ENCODE data around the gene LHPP. TPM values are rescaled to one million over a fixed set of nuclear protein-coding genes. Genes with fewer than 3 reads are reported as not detected.

LHPP gene
- total RNA-seq, 1 experiment from 2014 or later, result 3.7 TPM

- TF ChIP-seq, protein P1, sequence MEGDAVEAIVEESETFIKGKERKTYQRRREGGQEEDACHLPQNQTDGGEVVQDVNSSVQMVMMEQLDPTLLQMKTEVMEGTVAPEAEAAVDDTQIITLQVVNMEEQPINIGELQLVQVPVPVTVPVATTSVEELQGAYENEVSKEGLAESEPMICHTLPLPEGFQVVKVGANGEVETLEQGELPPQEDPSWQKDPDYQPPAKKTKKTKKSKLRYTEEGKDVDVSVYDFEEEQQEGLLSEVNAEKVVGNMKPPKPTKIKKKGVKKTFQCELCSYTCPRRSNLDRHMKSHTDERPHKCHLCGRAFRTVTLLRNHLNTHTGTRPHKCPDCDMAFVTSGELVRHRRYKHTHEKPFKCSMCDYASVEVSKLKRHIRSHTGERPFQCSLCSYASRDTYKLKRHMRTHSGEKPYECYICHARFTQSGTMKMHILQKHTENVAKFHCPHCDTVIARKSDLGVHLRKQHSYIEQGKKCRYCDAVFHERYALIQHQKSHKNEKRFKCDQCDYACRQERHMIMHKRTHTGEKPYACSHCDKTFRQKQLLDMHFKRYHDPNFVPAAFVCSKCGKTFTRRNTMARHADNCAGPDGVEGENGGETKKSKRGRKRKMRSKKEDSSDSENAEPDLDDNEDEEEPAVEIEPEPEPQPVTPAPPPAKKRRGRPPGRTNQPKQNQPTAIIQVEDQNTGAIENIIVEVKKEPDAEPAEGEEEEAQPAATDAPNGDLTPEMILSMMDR (IDR thresholded peaks at IDR 0.05; ENCODE audit: unreplicated experiment), result no peak
- no peaks in the 10 kb centered on the region for H3K9me3 Mint-ChIP-seq (ENCODE audit: unreplicated experiment)
- BruUV-seq (replicated peaks), result no TSS peak
- peaks cover 8% of the 10 kb centered on the region for H3K36me3 Mint-ChIP-seq (ENCODE audit: insufficient read depth, unreplicated experiment)
- no peak for DNase-seq (ENCODE audit: unreplicated experiment)
- H3K27me3 Mint-ChIP-seq (ENCODE audit: insufficient read depth, unreplicated experiment), result no peaks in the 10 kb centered on the region
- ChIA-PET CTCF (interaction anchor here (0.6 to 1.1 kb wide), 3 partner anchors 10 to 105 kb away, joined by 3 read pairs; no protein-coding TSS in a partner anchor), POLR2A (interaction anchor here (1.2 kb wide), 1 partner anchor 16 kb away, joined by 4 read pairs; no protein-coding TSS in a partner anchor)
- no peak overlapping the region for H3K4me3 Mint-ChIP-seq (ENCODE audit: unreplicated experiment)
- peaks cover 11% of the 10 kb centered on the region for H3K4me1 Mint-ChIP-seq (ENCODE audit: insufficient read depth, unreplicated experiment)
- intact Hi-C loops (cut with micrococcal nuclease), result no loop called here
- no peak overlapping the region for H3K27ac Mint-ChIP-seq (ENCODE audit: low read depth, unreplicated experiment)
Observed at GRCh38 chr10:124658591-124659242, 197.1 kb downstream of the LHPP start.

GRCh38 chr10:124659380-124659779 is 197.8 kb downstream of the LHPP start:
- ChIA-PET CTCF (interaction anchor here (0.5 to 1.1 kb wide), 4 partner anchors 10 to 105 kb away, joined by 3 read pairs; no protein-coding TSS in a partner anchor), POLR2A (interaction anchor here (1.2 kb wide), 1 partner anchor 15 kb away, joined by 4 read pairs; no protein-coding TSS in a partner anchor)
- no peak overlapping the region for H3K27ac Mint-ChIP-seq (ENCODE audit: low read depth, unreplicated experiment)
- intact Hi-C loops (cut with micrococcal nuclease), result no loop called here
- no peaks in the 10 kb centered on the region for H3K27me3 Mint-ChIP-seq (ENCODE audit: insufficient read depth, unreplicated experiment)
- H3K4me1 Mint-ChIP-seq (ENCODE audit: insufficient read depth, unreplicated experiment), result peaks cover 11% of the 10 kb centered on the region
- DNase-seq (ENCODE audit: unreplicated experiment), result no peak
- TF ChIP-seq, protein P1 (IDR thresholded peaks at IDR 0.05; ENCODE audit: unreplicated experiment), result no peak
- BruUV-seq (replicated peaks), result no TSS peak
- H3K9me3 Mint-ChIP-seq (ENCODE audit: unreplicated experiment), result no peaks in the 10 kb centered on the region
- peaks cover 8% of the 10 kb centered on the region for H3K36me3 Mint-ChIP-seq (ENCODE audit: insufficient read depth, unreplicated experiment)
- no peak overlapping the region for H3K4me3 Mint-ChIP-seq (ENCODE audit: unreplicated experiment)

DNA sequence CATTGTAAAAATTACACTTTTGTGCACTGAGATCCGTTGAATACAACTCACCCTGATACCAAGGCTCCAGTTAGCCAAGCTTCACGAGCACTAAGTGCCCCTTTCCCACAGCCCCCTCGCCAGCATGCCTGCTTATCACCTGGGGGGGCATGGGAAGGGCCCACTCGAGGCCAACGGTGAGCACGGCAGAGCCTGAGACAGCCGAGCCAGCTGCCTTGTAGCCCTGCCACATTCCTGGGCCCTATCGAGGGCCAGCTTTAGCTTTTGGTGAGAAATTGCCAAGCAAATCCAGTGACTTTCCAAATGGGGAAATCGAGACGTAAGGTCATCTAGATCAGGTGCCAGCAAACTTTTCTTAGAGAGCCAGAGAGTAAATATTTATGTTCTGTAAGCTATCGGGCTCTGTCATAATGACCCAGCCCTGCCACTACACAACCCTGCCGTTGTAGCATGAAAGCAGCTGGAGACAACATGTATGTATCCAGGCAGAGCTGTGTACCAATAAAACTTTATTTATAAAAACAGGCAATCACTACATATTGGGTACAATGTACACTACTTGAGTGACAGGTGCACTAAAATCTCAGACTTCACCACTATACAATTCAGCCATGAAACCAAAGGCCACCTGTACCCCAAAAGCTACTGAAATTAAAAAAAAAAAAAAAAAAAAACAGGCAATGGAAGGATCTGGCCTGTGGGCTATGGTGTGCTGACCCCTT is 198.9 kb downstream of the LHPP start:
- peaks cover 8% of the 10 kb centered on the region for H3K36me3 Mint-ChIP-seq (ENCODE audit: insufficient read depth, unreplicated experiment)
- TF ChIP-seq, protein P1 (IDR thresholded peaks at IDR 0.05; ENCODE audit: unreplicated experiment), result no peak
- no TSS peak for BruUV-seq (replicated peaks)
- ChIA-PET POLR2A (no interaction called here), CTCF (interaction anchor here (0.6 to 1.0 kb wide), 5 partner anchors 11 to 81 kb away, joined by 3 to 5 read pairs (median 4); no protein-coding TSS in a partner anchor)
- intact Hi-C loops (cut with micrococcal nuclease), result no loop called here
- no peaks in the 10 kb centered on the region for H3K9me3 Mint-ChIP-seq (ENCODE audit: unreplicated experiment)
- no peak overlapping the region for H3K4me3 Mint-ChIP-seq (ENCODE audit: unreplicated experiment)
- no peaks in the 10 kb centered on the region for H3K27me3 Mint-ChIP-seq (ENCODE audit: insufficient read depth, unreplicated experiment)
- no peak for DNase-seq (ENCODE audit: unreplicated experiment)
- H3K4me1 Mint-ChIP-seq (ENCODE audit: insufficient read depth, unreplicated experiment), result peaks cover 4% of the 10 kb centered on the region
- no peak overlapping the region for H3K27ac Mint-ChIP-seq (ENCODE audit: low read depth, unreplicated experiment)

DNA sequence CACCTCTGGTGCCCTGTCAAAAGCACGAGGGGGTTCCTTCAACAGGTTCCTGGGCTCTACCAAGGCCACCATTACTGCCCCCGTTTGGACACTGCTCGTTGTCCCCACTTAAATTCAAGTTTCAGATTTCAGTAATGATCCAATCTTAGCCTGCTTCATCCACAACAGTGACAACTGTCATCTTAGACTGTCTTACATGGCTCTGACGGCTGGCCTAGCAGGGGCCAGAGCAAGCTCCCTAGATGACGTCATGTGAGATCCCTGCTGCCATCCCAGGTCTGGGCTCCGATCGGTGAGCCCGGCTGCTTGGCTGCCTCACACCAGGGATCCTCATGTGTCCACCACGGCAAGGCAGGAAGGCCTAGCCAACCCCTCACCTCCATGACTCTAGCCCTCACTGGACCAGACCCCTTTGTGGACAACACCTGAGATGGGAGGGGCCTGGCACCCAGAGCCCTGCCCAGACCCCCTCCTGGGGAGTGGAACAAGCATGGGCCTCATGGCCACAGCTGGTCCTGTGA is 200.1 kb downstream of the LHPP start:
- intact Hi-C loops (cut with micrococcal nuclease), result no loop called here
- H3K4me1 Mint-ChIP-seq (ENCODE audit: insufficient read depth, unreplicated experiment), result no peaks in the 10 kb centered on the region
- POLR2A ChIA-PET, result no interaction called here

More for the DNA sequence above, 200.1 kb downstream of the LHPP start:
- no TSS peak for BruUV-seq (replicated peaks)
- Mint-ChIP-seq H3K36me3 (ENCODE audit: insufficient read depth, unreplicated experiment) (peaks cover 8% of the 10 kb centered on the region), H3K9me3 (ENCODE audit: unreplicated experiment) (no peaks in the 10 kb centered on the region), H3K27me3 (ENCODE audit: insufficient read depth, unreplicated experiment) (no peaks in the 10 kb centered on the region), H3K27ac (ENCODE audit: low read depth, unreplicated experiment) (no peak overlapping the region), H3K4me3 (ENCODE audit: unreplicated experiment) (no peak overlapping the region)
- TF ChIP-seq, protein P1 (IDR thresholded peaks at IDR 0.05; ENCODE audit: unreplicated experiment), result no peak
- no peak for DNase-seq (ENCODE audit: unreplicated experiment)
- CTCF ChIA-PET, result interaction anchor here (1.0 kb wide), 1 partner anchor 13 kb away, joined by 5 read pairs; no protein-coding TSS in a partner anchor
